Hematopoietic multipotent progenitor cell treated with erythropoietin and hydrocortisone succinate and interleukin-3 and kit ligand, for 17 days (in vitro differentiated cells): ENCODE results near the gene HEXIM1.

ENCODE experiments used
- DNase-seq: peaks from one replicate; pipeline ENCODE4 v3.0.0-alpha.2; 2015; ENCODE audit warnings: low spot score

The HEXIM1 gene

GRCh38 chr17:45130681-45131615 lies 17.3 kb upstream of the HEXIM1 start:
- DNase-seq: no peak

- DNase-seq: peak; percentile 63
Measured at GRCh38 chr17:45131616-45132319, 16.5 kb upstream of the HEXIM1 start.

GRCh38 chr17:45132320-45132571 lies 16.0 kb upstream of the HEXIM1 start, which contains the start of gene PLCD3:
Gene PLCD3 (minus strand): TSS chr17:45132515. CDS start chr17:45132410, 105 bp downstream.
- no peak for DNase-seq

- DNase-seq: peak; percentile 78
Measured at GRCh38 chr17:45132572-45133463, 15.5 kb upstream of the HEXIM1 start.

GRCh38 chr17:45135192-45135977 lies 12.9 kb upstream of the HEXIM1 start, which contains the start of gene ACBD4:
Gene ACBD4 (plus strand): TSS chr17:45135687. CDS start chr17:45136145, 458 bp downstream.
- peak; percentile 99 for DNase-seq

- no peak for DNase-seq
Measured at GRCh38 chr17:45135978-45136791, 12.1 kb upstream of the HEXIM1 start.

- DNase-seq: no peak
Measured at GRCh38 chr17:45136846-45137560, 11.3 kb upstream of the HEXIM1 start.

GRCh38 chr17:45137561-45138305 lies 10.5 kb upstream of the HEXIM1 start:
- DNase-seq: no peak

GRCh38 chr17:45138911-45139532 lies 9.3 kb upstream of the HEXIM1 start:
- DNase-seq: no peak

GRCh38 chr17:45139533-45139920 lies 8.7 kb upstream of the HEXIM1 start:
- DNase-seq: no peak

- DNase-seq: no peak
Measured at GRCh38 chr17:45143094-45143670, 5.1 kb upstream of the HEXIM1 start.

- peak; percentile 22 for DNase-seq
Measured at GRCh38 chr17:45143767-45144198, 4.5 kb upstream of the HEXIM1 start.

GRCh38 chr17:45144199-45145034 lies 3.9 kb upstream of the HEXIM1 start:
- peak; percentile 76 for DNase-seq

GRCh38 chr17:45145035-45145389 lies 3.3 kb upstream of the HEXIM1 start:
- no peak for DNase-seq

- DNase-seq: no peak
Measured at GRCh38 chr17:45146166-45146565, 2.1 kb upstream of the HEXIM1 start.

GRCh38 chr17:45146592-45146889 lies 1.7 kb upstream of the HEXIM1 start:
- no peak for DNase-seq

GRCh38 chr17:45146890-45147580 lies 1.2 kb upstream of the HEXIM1 start:
- DNase-seq: peak; percentile 80
